Transverse colon (tissue), 4 donors: ENCODE measurements around the gene HSD17B13.

Source experiments
- CTCF ChIP-seq, 5 experiments: fragments of 200-600 bp in 3 of 5; fragments of 450-650 bp in 2 of 5; sonication (generic) in 3 of 5; IDR thresholded peaks; 1 replicate in 2 of 5; 2 replicates in 3 of 5; pipeline ENCODE4 v1.5.1; 2016 to 2017; ENCODE audit warnings: antibody characterized with exemption in 5 of 5, inconsistent platforms in 3 of 5, mild to moderate bottlenecking in 2 of 5, moderate library complexity in 1 of 5
- EP300 ChIP-seq: sonication (generic); formaldehyde crosslinking; IDR thresholded peaks from one replicate; pipeline ENCODE4 v1.6.1; 2017; ENCODE audit warnings: antibody characterized with exemption, low read depth
- POLR2A ChIP-seq: fragments of 450-650 bp; IDR thresholded peaks from one replicate; pipeline ENCODE4 v1.6.1; 2016; ENCODE audit warnings: antibody characterized with exemption, mild to moderate bottlenecking, moderate library complexity
- POLR2AphosphoS5 ChIP-seq, 3 donors: sonication (generic); formaldehyde crosslinking; IDR thresholded peaks; one replicate each; pipeline ENCODE4 v1.6.1; 2016; ENCODE audit warnings: antibody characterized with exemption in 3 of 3

- TF ChIP-seq CTCF (IDR thresholded peaks at IDR 0.05) (no peak), POLR2AphosphoS5 (IDR thresholded peaks at IDR 0.05) (no peak), EP300 (no peak), POLR2A (no peak)
Measured at GRCh38 chr4:87313756-87314155, 8.9 kb downstream of the HSD17B13 start.
